K562 (cell line): ENCODE results near the gene AKT3.

Source experiments
- RAD21 ChIP-seq, 2 experiments: fragments of 250-450 bp in 1 of 2; fragments of 450-650 bp in 1 of 2; sonication (Bioruptor Pico) in 1 of 2; formaldehyde crosslinking in 1 of 2; IDR thresholded peaks in 1 of 2; conservative IDR thresholded peaks in 1 of 2; 2 replicates each; pipeline versions ENCODE4 v1.4.0 to v1.8.0; 2020 to 2022; ENCODE audit warnings: mild to moderate bottlenecking in 2 of 2, moderate library complexity in 1 of 2
- ZC3H4 ChIP-seq: sonication (generic); formaldehyde crosslinking; IDR thresholded peaks from 2 replicates; pipeline ENCODE4 v1.9.0; 2021; ENCODE audit warnings: missing genetic modification reagents, borderline replicate concordance

DNA sequence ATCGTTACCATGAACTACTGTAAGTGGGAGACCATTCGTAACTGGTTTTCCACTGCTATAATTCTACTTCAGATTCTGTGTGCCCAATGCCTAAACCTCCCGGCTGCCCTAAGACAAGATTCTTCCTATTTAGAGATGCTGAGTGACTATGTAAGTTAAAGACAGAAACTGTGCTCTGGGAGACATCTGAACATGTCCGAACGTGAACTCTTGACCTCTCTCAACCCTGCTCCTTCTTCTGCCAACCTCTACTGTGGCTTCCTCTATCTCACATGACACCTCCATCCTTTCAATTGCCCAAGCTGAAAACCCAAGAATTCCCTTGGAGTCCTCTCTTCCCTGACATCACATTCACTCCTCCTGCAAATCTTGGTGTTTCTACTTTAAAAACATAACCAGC, 182.9 kb downstream of the AKT3 start:
- TF ChIP-seq ZC3H4 (no peak), RAD21 (CRISPR knock-in tag; conservative IDR thresholded peaks at IDR 0.05 in 1 of 2, IDR thresholded peaks at IDR 0.05 in 1 of 2) (no peak)
